Mesenchymal stem cell (in vitro differentiated cells and primary cell): ENCODE measurements around the gene SNCB.
A peak's percentile ranks its signal among the peaks of the same experiment; 100 is the strongest.

Source experiments
- DNase-seq: peaks from one replicate; pipeline ENCODE4 v3.0.0-alpha.2; 2013
- H2AFZ ChIP-seq: one replicate; pipeline ENCODE4 v1.6.1; 2013; ENCODE audit warnings: low read depth, mild to moderate bottlenecking, control low read depth, inconsistent platforms, low read length, moderate library complexity
- H2AK5ac ChIP-seq: 2 replicates; pipeline ENCODE4 v1.6.1; 2013; ENCODE audit warnings: low read length, moderate library complexity, mild to moderate bottlenecking, inconsistent platforms; ENCODE audit not compliant: severe bottlenecking
- H2BK120ac ChIP-seq: one replicate; pipeline ENCODE4 v1.6.1; 2013; ENCODE audit warnings: low read depth, mild to moderate bottlenecking, inconsistent platforms, low read length, moderate library complexity
- H2BK12ac ChIP-seq, 2 experiments: one replicate each; pipeline ENCODE4 v1.6.1; 2013; ENCODE audit warnings: inconsistent platforms in 2 of 2, low read length in 2 of 2, mild to moderate bottlenecking in 2 of 2, moderate library complexity in 2 of 2, control low read depth in 1 of 2
- H2BK15ac ChIP-seq: one replicate; pipeline ENCODE4 v1.6.1; 2013; ENCODE audit warnings: mild to moderate bottlenecking, low read depth, inconsistent platforms; ENCODE audit not compliant: poor library complexity, severe bottlenecking
- H2BK5ac ChIP-seq: 2 replicates; pipeline ENCODE4 v1.6.1; 2013; ENCODE audit warnings: low read depth, mild to moderate bottlenecking, low read length, control low read depth, inconsistent platforms; ENCODE audit not compliant: poor library complexity, severe bottlenecking
- H3K14ac ChIP-seq, 2 experiments: one replicate each; pipeline ENCODE4 v1.6.1; 2013; ENCODE audit warnings: inconsistent platforms in 2 of 2, low read length in 2 of 2, control low read depth in 1 of 2, mild to moderate bottlenecking in 1 of 2, moderate library complexity in 1 of 2
- H3K18ac ChIP-seq, 2 experiments: one replicate each; pipeline ENCODE4 v1.6.1; 2013; ENCODE audit warnings: inconsistent platforms in 2 of 2, low read length in 2 of 2, control low read depth in 1 of 2, low read depth in 1 of 2, mild to moderate bottlenecking in 1 of 2
- H3K23ac ChIP-seq, 2 experiments: one replicate each; pipeline ENCODE4 v1.6.1; 2013; ENCODE audit warnings: inconsistent platforms in 2 of 2, low read length in 2 of 2, mild to moderate bottlenecking in 2 of 2, moderate library complexity in 2 of 2, control low read depth in 1 of 2
- H3K27ac ChIP-seq: 2 replicates; pipeline ENCODE4 v1.5.1; 2013; ENCODE audit warnings: mild to moderate bottlenecking, moderate library complexity, low read length, control low read depth, inconsistent platforms; ENCODE audit not compliant: poor library complexity, severe bottlenecking
- H3K27me3 ChIP-seq, 2 experiments: 2 replicates each; pipeline versions ENCODE4 v1.6.1 to v1.7.0; 2013; ENCODE audit warnings: low read length in 2 of 2, mild to moderate bottlenecking in 2 of 2, moderate library complexity in 2 of 2, control low read depth in 1 of 2, inconsistent platforms in 1 of 2; ENCODE audit not compliant: control insufficient read depth in 1 of 2, insufficient read depth in 1 of 2
- H3K36me3 ChIP-seq, 2 experiments: 2 replicates each; pipeline versions ENCODE4 v1.6.1 to v1.7.0; 2013; ENCODE audit warnings: low read length in 2 of 2, control low read depth in 1 of 2, inconsistent platforms in 1 of 2, low read depth in 1 of 2, mild to moderate bottlenecking in 1 of 2; ENCODE audit not compliant: insufficient read depth in 2 of 2, control insufficient read depth in 1 of 2
- H3K4ac ChIP-seq, 2 experiments: one replicate each; pipeline ENCODE4 v1.6.1; 2013; ENCODE audit warnings: inconsistent platforms in 2 of 2, low read length in 2 of 2, mild to moderate bottlenecking in 2 of 2, moderate library complexity in 2 of 2, control low read depth in 1 of 2, low read depth in 1 of 2
- H3K4me1 ChIP-seq: 2 replicates; pipeline ENCODE4 v1.6.1; 2013; ENCODE audit warnings: low read depth, low read length, control low read depth; ENCODE audit not compliant: control insufficient read depth, insufficient read depth
- H3K4me2 ChIP-seq: 2 replicates; pipeline ENCODE4 v1.6.1; 2013; ENCODE audit warnings: low read length, mild to moderate bottlenecking, inconsistent platforms; ENCODE audit not compliant: poor library complexity, severe bottlenecking
- H3K4me3 ChIP-seq, 2 experiments: 2 replicates each; pipeline versions ENCODE4 v1.5.1 to v1.7.0; 2013; ENCODE audit warnings: low read length in 2 of 2, mild to moderate bottlenecking in 2 of 2, control low read depth in 1 of 2, low read depth in 1 of 2; ENCODE audit not compliant: insufficient read depth in 1 of 2
- H3K79me1 ChIP-seq: replicated peaks from 2 replicates; pipeline ENCODE4 v1.6.1; 2013; ENCODE audit warnings: mild to moderate bottlenecking, control low read depth, low read length, inconsistent platforms; ENCODE audit not compliant: poor library complexity, severe bottlenecking
- H3K9ac ChIP-seq: 2 replicates; pipeline ENCODE4 v1.7.0; 2013; ENCODE audit warnings: mild to moderate bottlenecking, low read length, moderate library complexity
- H3K9me3 ChIP-seq: 2 replicates; pipeline ENCODE4 v1.7.0; 2013; ENCODE audit warnings: mild to moderate bottlenecking, low read length; ENCODE audit not compliant: control insufficient read depth
- H4K8ac ChIP-seq: one replicate; pipeline ENCODE4 v1.6.1; 2013; ENCODE audit warnings: inconsistent platforms, mild to moderate bottlenecking, low read length, moderate library complexity
- H4K91ac ChIP-seq: one replicate; pipeline ENCODE4 v1.6.1; 2013; ENCODE audit warnings: mild to moderate bottlenecking, low read length, inconsistent platforms
- WGBS: methylation state at CpG from one replicate; pipeline ENCODE4 v1.1.7; 2013; ENCODE audit warnings: mixed read lengths; 5-methylcytosine and 5-hydroxymethylcytosine counted together

Gene SNCB

GRCh38 chr5:176611435-176611834, 18.9 kb downstream of the SNCB start:
- Histone ChIP-seq H4K91ac (no peak overlapping the region), H3K27ac (no peak overlapping the region), H3K4ac (no peak overlapping the region), H4K8ac (no peak overlapping the region), H3K4me2 (no peak overlapping the region), H2BK15ac (no peak overlapping the region), H2BK120ac (no peak overlapping the region), H2AK5ac (no peak overlapping the region), H3K14ac (no peak overlapping the region), H3K27me3 (no peaks in the 10 kb centered on the region), H3K79me1 (peaks cover 14% of the 10 kb centered on the region), H3K9me3 (no peaks in the 10 kb centered on the region), H2BK12ac (no peak overlapping the region), H3K9ac (no peak overlapping the region), H3K18ac (no peak overlapping the region), H3K36me3 (peaks cover 0 to 4% of the 10 kb centered on the region in 2 experiments), H3K23ac (no peak overlapping the region), H2BK5ac (no peak overlapping the region), H2AFZ (no peak overlapping the region), H3K4me1 (peaks cover 42% of the 10 kb centered on the region), H3K4me3 (no peak overlapping the region)
- peak; percentile 86 for DNase-seq
- WGBS = 12% methylated on average over 10 of the region's 10 CpGs

GRCh38 chr5:176610435-176610773, 19.9 kb downstream of the SNCB start:
- H2BK12ac ChIP-seq = peak overlapping the region in 1 of 2 experiments; percentile 22
- WGBS = 0% methylated on average over 5 of the region's 31 CpGs

GRCh38 chr5:176609724-176610434, 20.5 kb downstream of the SNCB start, which contains the start of gene GPRIN1:
GPRIN1 (minus strand) TSS chr5:176610156; CDS start chr5:176599834, 10,322 bp downstream.
- peaks cover 0 to 8% of the 10 kb centered on the region in 2 experiments for H3K36me3 ChIP-seq
- no peaks in the 10 kb centered on the region for H3K27me3 ChIP-seq
- peaks cover 22% of the 10 kb centered on the region for H3K79me1 ChIP-seq
- H3K4me3 ChIP-seq = peak within 1 kb of the TSS; percentile 79 to 81
- peak within 1 kb of the TSS; percentile 22 for H3K9ac ChIP-seq
- peak within 1 kb of the TSS; percentile 28 for H4K91ac ChIP-seq
- no peak within 1 kb of the TSS for H3K23ac ChIP-seq
- H3K4ac ChIP-seq = peak within 1 kb of the TSS; percentile 26 to 77
- H2AFZ ChIP-seq = peak within 1 kb of the TSS; percentile 69
- peak within 1 kb of the TSS in 1 of 2 experiments; percentile 31 for H3K14ac ChIP-seq
- peak within 1 kb of the TSS; percentile 92 for H3K4me2 ChIP-seq
- no peak within 1 kb of the TSS for H3K27ac ChIP-seq
- H2BK12ac ChIP-seq = peak within 1 kb of the TSS in 1 of 2 experiments; percentile 22
- no peak within 1 kb of the TSS for H2AK5ac ChIP-seq
- peaks cover 32% of the 10 kb centered on the region for H3K4me1 ChIP-seq
- peak; percentile 54 for DNase-seq
- no peaks in the 10 kb centered on the region for H3K9me3 ChIP-seq
- peak within 1 kb of the TSS; percentile 56 for H4K8ac ChIP-seq
- H3K18ac ChIP-seq = peak within 1 kb of the TSS in 1 of 2 experiments; percentile 41
- peak within 1 kb of the TSS; percentile 83 for H2BK15ac ChIP-seq
- WGBS = 1% methylated on average over 38 of the region's 101 CpGs
- H2BK5ac ChIP-seq = no peak within 1 kb of the TSS
- no peak within 1 kb of the TSS for H2BK120ac ChIP-seq

More at GRCh38 chr5:176610435-176610773, 19.9 kb downstream of the SNCB start:
- Histone ChIP-seq H3K36me3 (peaks cover 0 to 5% of the 10 kb centered on the region in 2 experiments), H4K91ac (no peak overlapping the region), H3K18ac (no peak overlapping the region), H4K8ac (peak overlapping the region; percentile 56), H2BK120ac (no peak overlapping the region), H3K79me1 (peaks cover 19% of the 10 kb centered on the region), H2AFZ (peak overlapping the region; percentile 21), H2BK15ac (peak overlapping the region; percentile 83), H3K14ac (peak overlapping the region in 1 of 2 experiments; percentile 31), H2AK5ac (no peak overlapping the region), H3K4me3 (peak overlapping the region; percentile 79 to 81), H3K27ac (no peak overlapping the region), H3K4ac (peak overlapping the region in 1 of 2 experiments; percentile 26), H3K23ac (no peak overlapping the region), H3K4me2 (peak overlapping the region; percentile 92), H3K4me1 (peaks cover 34% of the 10 kb centered on the region), H2BK5ac (no peak overlapping the region), H3K9ac (no peak overlapping the region), H3K9me3 (no peaks in the 10 kb centered on the region), H3K27me3 (no peaks in the 10 kb centered on the region)
- DNase-seq = no peak

GRCh38 chr5:176608937-176609723, 21.2 kb downstream of the SNCB start:
- Histone ChIP-seq H2AFZ (no peak overlapping the region), H3K23ac (no peak overlapping the region), H3K36me3 (peaks cover 0 to 8% of the 10 kb centered on the region in 2 experiments), H2BK12ac (no peak overlapping the region), H3K18ac (peak overlapping the region in 1 of 2 experiments; percentile 41), H2BK5ac (no peak overlapping the region), H3K4me3 (peak overlapping the region; percentile 79), H2BK120ac (no peak overlapping the region), H2AK5ac (no peak overlapping the region), H3K4me1 (peaks cover 27% of the 10 kb centered on the region), H3K27ac (no peak overlapping the region), H3K14ac (peak overlapping the region in 1 of 2 experiments; percentile 30), H2BK15ac (no peak overlapping the region), H4K91ac (peak overlapping the region; percentile 28), H4K8ac (no peak overlapping the region), H3K9ac (peak overlapping the region; percentile 22), H3K9me3 (no peaks in the 10 kb centered on the region), H3K79me1 (peaks cover 22% of the 10 kb centered on the region), H3K27me3 (no peaks in the 10 kb centered on the region), H3K4me2 (peak overlapping the region; percentile 88), H3K4ac (no peak overlapping the region)
- WGBS = 43% methylated on average over 41 of the region's 46 CpGs
- no peak for DNase-seq
